Liver (tissue), 3 donors: ENCODE data around the gene IKBIP.

Experiments
- GABPA ChIP-seq, 2 donors: IDR thresholded peaks in 1 of 2; conservative IDR thresholded peaks in 1 of 2; 2 replicates each; pipeline ENCODE4 v1.6.1; 2016; ENCODE audit warnings: antibody characterized with exemption in 2 of 2, mild to moderate bottlenecking in 1 of 2, moderate library complexity in 1 of 2
- HNF4G ChIP-seq: IDR thresholded peaks from 2 replicates; pipeline ENCODE4 v1.6.1; 2016; ENCODE audit warnings: antibody characterized with exemption
- JUND ChIP-seq, 2 donors: IDR thresholded peaks; 2 replicates each; pipeline ENCODE4 v1.6.1; 2016; ENCODE audit warnings: antibody characterized with exemption in 2 of 2
- NR2F2 ChIP-seq: IDR thresholded peaks from 2 replicates; pipeline ENCODE4 v1.6.1; 2016; ENCODE audit warnings: antibody characterized with exemption
- RAD21 ChIP-seq, 2 donors: IDR thresholded peaks; 2 replicates each; pipeline ENCODE4 v1.6.1; 2016; ENCODE audit warnings: antibody characterized with exemption in 2 of 2, mild to moderate bottlenecking in 2 of 2
- RXRA ChIP-seq, 2 donors: IDR thresholded peaks; 2 replicates each; pipeline ENCODE4 v1.6.1; 2017 to 2018; ENCODE audit warnings: antibody characterized with exemption in 2 of 2, mild to moderate bottlenecking in 1 of 2
- SP1 ChIP-seq: IDR thresholded peaks from 2 replicates; pipeline ENCODE4 v1.6.1; 2018; ENCODE audit warnings: antibody characterized with exemption, mild to moderate bottlenecking
- TAF1 ChIP-seq: conservative IDR thresholded peaks from 2 replicates; pipeline ENCODE4 v1.6.1; 2016; ENCODE audit warnings: antibody characterized with exemption, mild to moderate bottlenecking
- YY1 ChIP-seq: IDR thresholded peaks from 2 replicates; pipeline ENCODE4 v1.6.1; 2016; ENCODE audit warnings: antibody characterized with exemption, mild to moderate bottlenecking
- TF ChIP-seq, protein P1 (sequence below): fragments of 150-350 bp; IDR thresholded peaks from 2 replicates; pipeline ENCODE4 v1.5.1; 2017; ENCODE audit warnings: improper control_type of control experiment, low read depth, low read length; ENCODE audit not compliant: missing input control
- TF ChIP-seq, protein P2 (sequence below): IDR thresholded peaks from 2 replicates; pipeline ENCODE4 v1.6.1; 2016; ENCODE audit warnings: antibody characterized with exemption
- TF ChIP-seq, protein P3 (sequence below): IDR thresholded peaks from 2 replicates; pipeline ENCODE4 v1.6.1; 2016; ENCODE audit warnings: antibody characterized with exemption
- TF ChIP-seq, protein P4 (sequence below): IDR thresholded peaks from 2 replicates; pipeline ENCODE4 v1.6.1; 2016; ENCODE audit warnings: antibody characterized with exemption, mild to moderate bottlenecking
- donor health status: healthy.
- donor health status: healthy.

DNA sequence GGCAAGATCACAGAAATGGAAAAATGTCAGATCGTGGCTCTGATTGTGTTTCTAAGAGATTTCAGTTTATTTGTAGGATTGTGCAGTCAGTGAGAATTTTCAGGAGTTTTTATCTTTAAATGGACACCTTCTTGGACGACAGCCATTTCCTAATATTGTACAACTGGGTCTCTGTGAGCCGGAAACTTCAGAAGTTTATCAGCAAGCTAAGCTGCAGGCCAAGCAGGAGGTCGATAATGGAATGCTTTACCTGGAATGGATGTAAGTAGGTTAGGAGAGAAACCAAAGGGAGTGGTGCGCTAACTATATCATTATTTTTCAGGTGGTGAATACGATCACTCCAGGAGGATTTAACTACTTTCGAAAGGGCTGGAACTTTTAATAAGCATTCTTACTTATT is 26.9 kb upstream of the IKBIP start:
- TF ChIP-seq, protein P1, sequence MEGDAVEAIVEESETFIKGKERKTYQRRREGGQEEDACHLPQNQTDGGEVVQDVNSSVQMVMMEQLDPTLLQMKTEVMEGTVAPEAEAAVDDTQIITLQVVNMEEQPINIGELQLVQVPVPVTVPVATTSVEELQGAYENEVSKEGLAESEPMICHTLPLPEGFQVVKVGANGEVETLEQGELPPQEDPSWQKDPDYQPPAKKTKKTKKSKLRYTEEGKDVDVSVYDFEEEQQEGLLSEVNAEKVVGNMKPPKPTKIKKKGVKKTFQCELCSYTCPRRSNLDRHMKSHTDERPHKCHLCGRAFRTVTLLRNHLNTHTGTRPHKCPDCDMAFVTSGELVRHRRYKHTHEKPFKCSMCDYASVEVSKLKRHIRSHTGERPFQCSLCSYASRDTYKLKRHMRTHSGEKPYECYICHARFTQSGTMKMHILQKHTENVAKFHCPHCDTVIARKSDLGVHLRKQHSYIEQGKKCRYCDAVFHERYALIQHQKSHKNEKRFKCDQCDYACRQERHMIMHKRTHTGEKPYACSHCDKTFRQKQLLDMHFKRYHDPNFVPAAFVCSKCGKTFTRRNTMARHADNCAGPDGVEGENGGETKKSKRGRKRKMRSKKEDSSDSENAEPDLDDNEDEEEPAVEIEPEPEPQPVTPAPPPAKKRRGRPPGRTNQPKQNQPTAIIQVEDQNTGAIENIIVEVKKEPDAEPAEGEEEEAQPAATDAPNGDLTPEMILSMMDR, result no peak
- TF ChIP-seq GABPA (IDR thresholded peaks at IDR 0.05 in 1 of 2, conservative IDR thresholded peaks at IDR 0.05 in 1 of 2), result no peak
- TF ChIP-seq SP1, result no peak
- TF ChIP-seq YY1, result peak; percentile 39
- no peak for TF ChIP-seq TAF1
- TF ChIP-seq, protein P2, sequence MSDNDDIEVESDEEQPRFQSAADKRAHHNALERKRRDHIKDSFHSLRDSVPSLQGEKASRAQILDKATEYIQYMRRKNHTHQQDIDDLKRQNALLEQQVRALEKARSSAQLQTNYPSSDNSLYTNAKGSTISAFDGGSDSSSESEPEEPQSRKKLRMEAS, result no peak
- TF ChIP-seq RAD21 (IDR thresholded peaks at IDR 0.05), result no peak
- TF ChIP-seq, protein P3, sequence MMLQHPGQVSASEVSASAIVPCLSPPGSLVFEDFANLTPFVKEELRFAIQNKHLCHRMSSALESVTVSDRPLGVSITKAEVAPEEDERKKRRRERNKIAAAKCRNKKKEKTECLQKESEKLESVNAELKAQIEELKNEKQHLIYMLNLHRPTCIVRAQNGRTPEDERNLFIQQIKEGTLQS, result no peak
- TF ChIP-seq, protein P4, sequence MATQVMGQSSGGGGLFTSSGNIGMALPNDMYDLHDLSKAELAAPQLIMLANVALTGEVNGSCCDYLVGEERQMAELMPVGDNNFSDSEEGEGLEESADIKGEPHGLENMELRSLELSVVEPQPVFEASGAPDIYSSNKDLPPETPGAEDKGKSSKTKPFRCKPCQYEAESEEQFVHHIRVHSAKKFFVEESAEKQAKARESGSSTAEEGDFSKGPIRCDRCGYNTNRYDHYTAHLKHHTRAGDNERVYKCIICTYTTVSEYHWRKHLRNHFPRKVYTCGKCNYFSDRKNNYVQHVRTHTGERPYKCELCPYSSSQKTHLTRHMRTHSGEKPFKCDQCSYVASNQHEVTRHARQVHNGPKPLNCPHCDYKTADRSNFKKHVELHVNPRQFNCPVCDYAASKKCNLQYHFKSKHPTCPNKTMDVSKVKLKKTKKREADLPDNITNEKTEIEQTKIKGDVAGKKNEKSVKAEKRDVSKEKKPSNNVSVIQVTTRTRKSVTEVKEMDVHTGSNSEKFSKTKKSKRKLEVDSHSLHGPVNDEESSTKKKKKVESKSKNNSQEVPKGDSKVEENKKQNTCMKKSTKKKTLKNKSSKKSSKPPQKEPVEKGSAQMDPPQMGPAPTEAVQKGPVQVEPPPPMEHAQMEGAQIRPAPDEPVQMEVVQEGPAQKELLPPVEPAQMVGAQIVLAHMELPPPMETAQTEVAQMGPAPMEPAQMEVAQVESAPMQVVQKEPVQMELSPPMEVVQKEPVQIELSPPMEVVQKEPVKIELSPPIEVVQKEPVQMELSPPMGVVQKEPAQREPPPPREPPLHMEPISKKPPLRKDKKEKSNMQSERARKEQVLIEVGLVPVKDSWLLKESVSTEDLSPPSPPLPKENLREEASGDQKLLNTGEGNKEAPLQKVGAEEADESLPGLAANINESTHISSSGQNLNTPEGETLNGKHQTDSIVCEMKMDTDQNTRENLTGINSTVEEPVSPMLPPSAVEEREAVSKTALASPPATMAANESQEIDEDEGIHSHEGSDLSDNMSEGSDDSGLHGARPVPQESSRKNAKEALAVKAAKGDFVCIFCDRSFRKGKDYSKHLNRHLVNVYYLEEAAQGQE, result no peak
- TF ChIP-seq RXRA (IDR thresholded peaks at IDR 0.05), result no peak
- TF ChIP-seq HNF4G, result no peak
- TF ChIP-seq JUND (IDR thresholded peaks at IDR 0.05), result no peak
- TF ChIP-seq NR2F2, result no peak
